ENCODE data around the gene KCNF1.

DNA sequence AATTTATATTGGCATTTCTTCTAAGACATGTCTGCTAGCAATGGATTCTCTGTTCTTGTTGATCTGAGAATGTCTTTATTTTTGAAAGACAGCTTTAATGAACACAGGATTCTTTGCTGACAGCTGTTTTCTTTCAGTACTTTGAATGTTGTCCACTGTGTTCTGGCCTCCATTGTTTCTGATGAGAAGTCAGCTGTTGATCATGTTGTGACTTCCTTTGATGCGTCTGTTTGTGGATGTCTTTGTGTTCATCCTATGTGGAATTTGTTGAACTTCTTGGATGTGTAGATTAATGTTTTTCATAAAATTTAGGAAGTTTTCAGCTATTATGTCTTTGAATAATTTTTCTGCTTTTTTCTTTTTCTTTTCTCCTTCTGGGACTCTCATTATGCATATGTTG lies 39.8 kb upstream of the KCNF1 start:
- TF ChIP-seq POLR2A (IDR thresholded peaks at IDR 0.05; ENCODE audit: low read depth, low read length) (no peak), POLR2AphosphoS5 (IDR thresholded peaks at IDR 0.05; ENCODE audit: low read depth, low read length) (no peak), SPI1 (IDR thresholded peaks at IDR 0.05; ENCODE audit: low read depth, low read length) (no peak), TAF1 (IDR thresholded peaks at IDR 0.05; ENCODE audit: low read depth, low read length) (no peak), PAX5 (IDR thresholded peaks at IDR 0.05; ENCODE audit: insufficient read depth, low read length, severe bottlenecking) (no peak)
